GM18498 (cell line): ENCODE measurements around the gene B4GALT3.

Experiments used
- ATAC-seq: cut with Tn5 transposase; IDR thresholded peaks from one replicate; pipeline ENCODE4 v1.9.1; 2021; ENCODE audit warnings: mild to moderate bottlenecking, moderate library complexity; ENCODE audit not compliant: unreplicated experiment

Gene B4GALT3

GRCh38 chr1:161164901-161165610, 12.3 kb downstream of the B4GALT3 start:
- ATAC-seq, result no peak

DNA sequence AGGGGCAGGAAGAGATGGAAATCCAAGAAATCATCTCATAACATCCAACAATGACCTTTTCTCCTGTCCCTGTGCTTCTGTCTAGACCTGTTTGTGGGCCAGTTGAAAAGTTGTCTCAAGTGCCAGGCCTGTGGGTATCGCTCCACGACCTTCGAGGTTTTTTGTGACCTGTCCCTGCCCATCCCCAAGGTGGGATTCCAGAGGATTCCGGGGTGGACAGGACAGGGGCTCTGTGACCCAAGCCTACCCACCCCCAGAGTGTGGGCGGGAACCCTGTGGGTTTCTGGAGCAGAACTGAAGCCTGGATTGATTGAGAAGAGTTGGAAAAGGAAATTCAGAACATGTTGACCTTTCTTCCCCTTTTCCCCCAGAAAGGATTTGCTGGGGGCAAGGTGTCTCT, 13.5 kb downstream of the B4GALT3 start:
- ATAC-seq, result no peak

DNA sequence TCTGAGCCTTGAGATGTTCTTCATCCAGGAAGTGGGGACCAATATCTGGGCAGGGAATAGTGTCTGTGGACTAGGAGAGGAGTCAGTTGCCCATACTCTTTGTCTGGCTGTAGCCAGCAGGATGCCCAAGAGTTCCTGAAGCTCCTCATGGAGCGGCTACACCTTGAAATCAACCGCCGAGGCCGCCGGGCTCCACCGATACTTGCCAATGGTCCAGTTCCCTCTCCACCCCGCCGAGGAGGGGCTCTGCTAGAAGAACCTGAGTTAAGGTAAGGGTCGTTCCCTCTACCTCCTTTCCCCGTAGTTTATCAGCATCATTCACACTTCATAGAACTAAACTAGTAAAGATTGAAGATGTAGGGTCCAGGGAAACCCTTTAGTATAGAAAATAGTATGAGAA, 14.5 kb downstream of the B4GALT3 start:
- ATAC-seq, result no peak

- ATAC-seq, result no peak
Measured at GRCh38 chr1:161162052-161162451, 15.3 kb downstream of the B4GALT3 start.

GRCh38 chr1:161161652-161162051, 15.7 kb downstream of the B4GALT3 start:
- no peak for ATAC-seq

- ATAC-seq, result no peak
Measured at GRCh38 chr1:161160671-161161145, 16.6 kb downstream of the B4GALT3 start.

DNA sequence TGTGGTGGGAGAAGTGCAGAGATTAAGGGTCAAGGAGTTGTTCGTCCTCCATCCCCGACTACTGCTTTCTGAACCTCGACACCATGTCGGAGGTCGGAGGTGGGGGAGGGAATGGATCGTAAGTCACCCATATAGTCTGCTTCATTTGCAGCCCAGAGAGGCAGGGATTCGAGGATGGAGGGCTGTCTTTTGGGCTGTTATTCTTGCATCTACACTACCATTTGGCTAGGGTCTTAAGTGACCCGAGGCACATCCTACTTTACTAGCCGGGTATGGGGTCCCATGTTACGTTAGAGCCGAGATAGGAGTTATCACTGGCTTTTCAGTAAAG, 17.4 kb downstream of the B4GALT3 start:
- no peak for ATAC-seq

- peak; percentile 86 for ATAC-seq
Measured at GRCh38 chr1:161159087-161159912, 18.0 kb downstream of the B4GALT3 start, which contains the start of gene USP21. USP21 (plus strand) TSS chr1:161159500; CDS start chr1:161160641, 1,141 bp downstream.

- ATAC-seq, result no peak
Measured at GRCh38 chr1:161158316-161159010, 18.8 kb downstream of the B4GALT3 start.

GRCh38 chr1:161157867-161158266, 19.4 kb downstream of the B4GALT3 start:
- ATAC-seq, result no peak

GRCh38 chr1:161153682-161154337, 23.5 kb downstream of the B4GALT3 start, which contains the start of gene UFC1:
UFC1 (plus strand) TSS chr1:161153978; CDS start chr1:161153998, 20 bp downstream.
- ATAC-seq, result peak; percentile 95

DNA sequence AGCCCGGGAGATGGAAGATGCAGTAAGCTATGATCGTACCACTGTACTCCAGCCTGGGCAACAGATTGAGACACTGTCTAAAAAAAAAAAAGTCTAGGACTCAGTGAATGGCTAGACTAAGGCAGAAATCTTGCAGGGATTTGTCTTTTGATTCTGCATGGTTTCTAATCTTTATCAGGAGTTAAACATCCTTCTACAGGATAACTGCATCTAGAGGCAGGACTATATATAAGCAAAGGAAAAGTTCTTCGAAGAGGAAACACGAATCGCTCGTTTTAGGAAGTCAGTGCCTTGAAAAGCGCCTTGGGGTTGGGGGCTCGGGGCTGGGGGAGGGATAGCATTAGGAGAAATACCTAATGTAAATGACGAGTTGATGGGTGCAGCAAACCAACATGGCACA, 24.1 kb downstream of the B4GALT3 start:
- no peak for ATAC-seq

DNA sequence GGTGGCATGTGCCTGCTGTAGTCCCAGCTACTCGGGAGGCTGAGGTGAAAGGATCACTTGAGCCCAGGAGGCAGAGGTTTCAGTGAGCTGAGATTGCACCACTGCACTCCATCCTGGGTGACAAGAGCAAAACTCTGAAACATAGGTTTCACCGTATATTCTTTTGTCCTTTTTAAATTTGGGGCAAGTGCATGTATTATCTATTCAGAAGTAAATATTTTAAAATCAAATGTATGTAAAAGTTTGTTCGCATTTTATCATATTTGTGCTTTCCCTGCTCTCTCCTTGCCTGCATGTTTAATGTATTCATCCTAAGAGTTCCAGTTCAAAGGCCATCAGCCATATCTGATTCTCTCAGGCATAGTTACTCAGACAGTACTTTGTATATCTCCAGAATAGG, 31.5 kb downstream of the B4GALT3 start:
- no peak for ATAC-seq

DNA sequence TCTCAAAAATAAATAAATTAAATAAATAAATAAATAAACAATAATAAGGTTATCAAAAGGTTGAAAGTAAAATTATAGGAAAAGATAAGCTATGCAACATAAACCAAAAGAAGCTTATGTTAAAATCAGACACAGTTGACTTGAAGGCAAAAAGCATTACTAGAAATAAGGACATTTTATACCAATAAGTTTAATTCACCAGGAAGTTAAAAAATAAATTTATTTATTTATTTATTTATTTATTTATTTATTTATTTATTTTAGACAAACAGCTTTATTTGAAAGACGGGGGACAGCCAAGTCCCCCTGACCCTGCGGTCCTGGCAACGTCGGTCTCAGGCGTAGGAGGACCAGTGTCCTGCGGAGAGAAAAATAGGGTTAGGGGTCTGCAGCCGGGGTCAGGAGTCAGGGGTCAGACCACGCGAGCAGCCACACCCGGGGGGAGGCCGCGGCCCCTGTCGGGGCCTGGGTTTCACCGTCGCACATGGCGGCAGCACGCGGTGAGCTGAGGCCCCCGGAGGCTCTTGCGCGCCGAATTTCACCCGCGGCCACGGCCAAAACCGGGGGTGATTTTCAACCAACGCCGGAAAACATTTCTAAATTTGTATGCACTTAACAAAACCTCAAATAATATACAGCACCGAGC, 36.4 kb downstream of the B4GALT3 start:
- ATAC-seq, result no peak

DNA sequence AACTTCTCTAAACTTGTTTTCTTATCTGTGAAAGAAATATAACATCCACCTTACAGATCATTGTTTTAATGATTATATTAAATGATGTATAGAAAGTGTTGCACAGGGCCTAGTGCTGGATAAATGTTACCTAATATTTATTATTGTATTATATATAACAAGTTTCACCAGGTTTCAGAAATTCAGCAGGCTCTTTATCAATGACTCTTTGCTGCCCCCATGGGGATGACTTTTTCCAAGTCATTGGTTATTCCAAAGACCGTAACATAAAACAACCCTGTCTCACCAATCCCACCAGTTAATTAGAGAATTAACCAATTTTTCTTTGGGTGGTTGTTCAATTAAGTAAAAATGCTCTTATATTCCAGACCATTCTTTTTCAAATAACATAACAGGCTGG, 37.5 kb downstream of the B4GALT3 start:
- ATAC-seq, result no peak

- no peak for ATAC-seq
Measured at GRCh38 chr1:161138431-161138830, 38.9 kb downstream of the B4GALT3 start.

GRCh38 chr1:161137881-161138280, 39.4 kb downstream of the B4GALT3 start:
- no peak for ATAC-seq

GRCh38 chr1:161133220-161133740, 44.0 kb downstream of the B4GALT3 start:
- ATAC-seq, result no peak

DNA sequence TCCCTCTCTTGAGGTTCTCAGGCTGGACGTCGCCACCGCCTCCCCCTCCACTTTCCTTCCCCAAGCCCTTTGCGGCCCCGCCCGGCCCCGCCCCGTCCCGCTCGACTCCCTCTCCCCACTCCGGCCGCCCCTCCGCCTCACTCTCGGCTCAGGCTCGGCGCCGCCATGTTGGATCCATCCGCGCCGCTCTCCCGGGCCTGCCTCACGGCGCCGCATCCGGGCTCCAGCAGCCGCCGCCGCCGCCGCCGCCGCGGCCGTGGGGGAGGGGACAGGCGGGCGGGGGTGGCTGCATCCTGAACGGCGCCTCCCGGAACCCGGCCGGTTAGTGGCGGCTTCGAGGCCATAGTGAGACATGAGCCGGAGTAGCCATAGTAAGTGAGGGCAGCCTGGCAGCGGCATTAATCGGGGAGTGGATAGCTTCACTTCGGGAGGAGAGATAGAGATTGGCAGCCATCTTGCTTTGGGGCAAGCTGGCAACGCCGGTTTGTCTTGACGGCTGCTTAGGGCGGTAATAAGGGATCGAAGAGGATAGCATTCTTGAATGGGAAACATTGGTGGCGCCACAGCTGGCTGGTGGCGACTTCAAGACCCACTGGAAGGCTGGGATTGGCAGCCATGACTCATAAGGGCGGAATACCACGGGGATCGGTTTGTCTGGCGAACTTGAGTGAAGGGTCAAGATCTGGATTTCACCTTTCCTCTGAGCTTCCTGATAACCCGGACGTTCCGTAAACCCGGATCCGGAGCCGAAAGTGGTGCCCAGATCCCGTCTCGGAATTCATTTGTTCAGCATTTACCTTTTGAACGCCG, 44.7 kb downstream of the B4GALT3 start, which contains the start of gene DEDD:
Gene DEDD (minus strand): TSS at position 258 of the 810 bp plus-strand sequence. CDS start 8,205 bp downstream, outside the sequence.
- ATAC-seq, result peak; percentile 92
